H9 (cell line): ENCODE data around the gene AKAP12. TPM values are rescaled to one million over a fixed set of nuclear protein-coding genes. Genes with fewer than 3 reads are reported as not detected.

Source experiments
- DNase-seq: peaks from one replicate; pipeline ENCODE4 v3.0.0-alpha.2; 2017
- H2AFZ ChIP-seq: one replicate; pipeline ENCODE4 v1.6.1; 2013; ENCODE audit warnings: mild to moderate bottlenecking, low read length, control low read depth, moderate library complexity
- H2AK5ac ChIP-seq: 2 replicates; pipeline ENCODE4 v1.6.1; 2013; ENCODE audit warnings: low read length, control low read depth, mixed read lengths; ENCODE audit not compliant: insufficient read length
- H2BK120ac ChIP-seq: one replicate; pipeline ENCODE4 v1.6.1; 2013; ENCODE audit warnings: low read depth, mild to moderate bottlenecking, low read length, control low read depth, inconsistent platforms; ENCODE audit not compliant: poor library complexity, severe bottlenecking
- H2BK12ac ChIP-seq: 2 replicates; pipeline ENCODE4 v1.6.1; 2013; ENCODE audit warnings: low read length, control low read depth, mixed read lengths, low read depth; ENCODE audit not compliant: insufficient read length
- H2BK15ac ChIP-seq: 2 replicates; pipeline ENCODE4 v1.6.1; 2013; ENCODE audit warnings: low read depth, low read length, control low read depth
- H2BK20ac ChIP-seq: one replicate; pipeline ENCODE4 v1.6.1; 2013; ENCODE audit warnings: low read depth, mild to moderate bottlenecking, low read length, control low read depth, inconsistent platforms; ENCODE audit not compliant: poor library complexity, severe bottlenecking
- H2BK5ac ChIP-seq: 2 replicates; pipeline ENCODE4 v1.6.1; 2013; ENCODE audit warnings: low read length, control low read depth, mixed read lengths; ENCODE audit not compliant: insufficient read length
- H3K14ac ChIP-seq: 2 replicates; pipeline ENCODE4 v1.6.1; 2013; ENCODE audit warnings: low read length, control low read depth; ENCODE audit not compliant: insufficient read depth
- H3K18ac ChIP-seq: 2 replicates; pipeline ENCODE4 v1.6.1; 2013; ENCODE audit warnings: low read depth, mild to moderate bottlenecking, mixed read lengths, low read length, control low read depth; ENCODE audit not compliant: insufficient read length
- H3K23ac ChIP-seq: 2 replicates; pipeline ENCODE4 v1.6.1; 2013; ENCODE audit warnings: low read length, control low read depth, mixed read lengths, low read depth; ENCODE audit not compliant: insufficient read length
- H3K23me2 ChIP-seq: 2 replicates; pipeline ENCODE4 v1.6.1; 2013; ENCODE audit warnings: low read depth, mild to moderate bottlenecking, mixed read lengths, low read length, control low read depth; ENCODE audit not compliant: insufficient read length, poor library complexity, severe bottlenecking
- H3K27ac ChIP-seq: 2 replicates; pipeline ENCODE4 v1.5.1; 2013; ENCODE audit warnings: low read length, control low read depth, mixed read lengths, low read depth; ENCODE audit not compliant: insufficient read length
- H3K27me3 ChIP-seq: 2 replicates; pipeline ENCODE4 v1.6.1; 2013; ENCODE audit warnings: low read length, control low read depth, inconsistent platforms; ENCODE audit not compliant: insufficient read depth
- H3K4ac ChIP-seq: 2 replicates; pipeline ENCODE4 v1.6.1; 2013; ENCODE audit warnings: low read depth, mild to moderate bottlenecking, control low read depth, inconsistent platforms, low read length, moderate library complexity
- H3K4me1 ChIP-seq: 2 replicates; pipeline ENCODE4 v1.6.1; 2013; ENCODE audit warnings: low read length, control low read depth, inconsistent platforms; ENCODE audit not compliant: insufficient read depth
- H3K4me2 ChIP-seq: 2 replicates; pipeline ENCODE4 v1.6.1; 2013; ENCODE audit warnings: low read length, control low read depth, mixed read lengths; ENCODE audit not compliant: insufficient read length, insufficient read depth
- H3K56ac ChIP-seq: 2 replicates; pipeline ENCODE4 v1.6.1; 2013; ENCODE audit warnings: low read depth, mild to moderate bottlenecking, mixed read lengths, low read length, control low read depth; ENCODE audit not compliant: insufficient read length
- H3K79me1 ChIP-seq: 2 replicates; pipeline ENCODE4 v1.6.1; 2013; ENCODE audit warnings: low read depth, mild to moderate bottlenecking, moderate library complexity, low read length, control low read depth, inconsistent platforms; ENCODE audit not compliant: insufficient read depth, poor library complexity, severe bottlenecking
- H3K79me2 ChIP-seq: 2 replicates; pipeline ENCODE4 v1.6.1; 2013; ENCODE audit warnings: low read length, control low read depth, inconsistent platforms; ENCODE audit not compliant: insufficient read depth
- H3K9ac ChIP-seq: 2 replicates; pipeline ENCODE4 v1.6.1; 2013; ENCODE audit warnings: low read length, control low read depth, mixed read lengths; ENCODE audit not compliant: insufficient read length; ENCODE audit errors: extremely low read depth
- H3K9me3 ChIP-seq: one replicate; pipeline ENCODE4 v1.6.1; 2013; ENCODE audit warnings: low read depth, low read length, inconsistent platforms; ENCODE audit not compliant: control insufficient read depth
- H3T11ph ChIP-seq: one replicate; pipeline ENCODE4 v1.6.1; 2013; ENCODE audit warnings: mild to moderate bottlenecking, low read length, control low read depth, inconsistent platforms
- H4K20me1 ChIP-seq: one replicate; pipeline ENCODE4 v1.6.1; 2013; ENCODE audit not compliant: control insufficient read depth, insufficient read length, insufficient read depth
- H4K5ac ChIP-seq: 2 replicates; pipeline ENCODE4 v1.6.1; 2013; ENCODE audit warnings: low read depth, mild to moderate bottlenecking, mixed read lengths, low read length, control low read depth; ENCODE audit not compliant: insufficient read length
- H4K8ac ChIP-seq: replicated peaks from 2 replicates; pipeline ENCODE4 v1.6.1; 2013; ENCODE audit warnings: low read length, control low read depth, mixed read lengths, low read depth; ENCODE audit not compliant: insufficient read length
- H4K91ac ChIP-seq: 2 replicates; pipeline ENCODE4 v1.6.1; 2013; ENCODE audit warnings: low read depth, mild to moderate bottlenecking, moderate library complexity, mixed read lengths, low read length, control low read depth; ENCODE audit not compliant: insufficient read length
- H3K27ac Mint-ChIP-seq, 3 experiments: 2 replicates in 2 of 3; 3 replicates in 1 of 3; pipeline ENCODE4 v1.8.0; 2020 to 2021; ENCODE audit warnings: mixed read lengths in 3 of 3, mild to moderate bottlenecking in 1 of 3, moderate library complexity in 1 of 3
- H3K27me3 Mint-ChIP-seq: 2 replicates; pipeline ENCODE4 v1.8.0; 2021; ENCODE audit warnings: low read depth, mild to moderate bottlenecking, moderate library complexity, mixed read lengths
- H3K36me3 Mint-ChIP-seq, 3 experiments: 2 replicates in 2 of 3; 3 replicates in 1 of 3; pipeline ENCODE4 v1.8.0; 2020 to 2021; ENCODE audit warnings: low read depth in 3 of 3, mixed read lengths in 3 of 3; ENCODE audit not compliant: insufficient read depth in 1 of 3
- H3K4me1 Mint-ChIP-seq, 2 experiments: 2 replicates each; pipeline ENCODE4 v1.8.0; 2020; ENCODE audit warnings: mixed read lengths in 2 of 2
- H3K4me3 Mint-ChIP-seq, 2 experiments: 2 replicates in 1 of 2; 3 replicates in 1 of 2; pipeline ENCODE4 v1.8.0; 2020 to 2021; ENCODE audit warnings: mild to moderate bottlenecking in 2 of 2, mixed read lengths in 2 of 2, moderate library complexity in 1 of 2
- H3K9me3 Mint-ChIP-seq, 2 experiments: 2 replicates in 1 of 2; 3 replicates in 1 of 2; pipeline ENCODE4 v1.8.0; 2020; ENCODE audit warnings: mild to moderate bottlenecking in 2 of 2, mixed read lengths in 2 of 2, moderate library complexity in 1 of 2
- CTCF ChIP-seq: fragments of 200-600 bp; sonication (generic); conservative IDR thresholded peaks from 3 replicates; pipeline ENCODE4 v1.8.0; 2021; ENCODE audit warnings: antibody characterized with exemption, mild to moderate bottlenecking
- WGBS: extraction: QIAGEN DNeasy Blood & Tissue Kit; methylation state at CpG from one replicate; pipeline ENCODE4 v1.1.7; 2013; ENCODE audit warnings: missing lambda C conversion rate, low lambda C conversion rate, mixed read lengths; ENCODE audit not compliant: insufficient read length; ENCODE audit errors: extremely low coverage; 5-methylcytosine and 5-hydroxymethylcytosine counted together
- total RNA-seq: library from RNA; stranded (reverse); gene quantifications from 2 replicates; pipeline ENCODE4 v1.2.1, GENCODE V29; 2021

Gene AKAP12
- total RNA-seq, 1 experiment from 2014 or later: 52.3 TPM

DNA sequence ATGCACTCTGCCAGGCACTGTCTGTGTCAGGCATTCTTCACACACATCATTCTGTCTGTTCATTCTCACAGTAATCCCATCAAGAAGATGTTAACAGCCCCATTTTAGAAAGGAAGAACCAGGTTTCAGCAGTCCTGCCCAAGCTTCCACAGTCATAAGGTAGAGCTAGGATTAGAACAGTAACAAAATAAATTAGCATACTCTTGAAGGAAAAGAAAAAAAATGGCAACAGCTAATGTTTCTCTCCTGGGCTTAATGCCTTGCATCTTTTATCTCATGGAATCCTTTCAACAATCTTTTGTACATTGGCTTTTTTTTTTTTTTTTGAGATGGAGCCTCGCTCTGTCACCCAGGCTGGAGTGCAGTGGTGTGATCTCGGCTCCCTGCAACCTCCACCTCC is 32.1 kb upstream of the AKAP12 start:
- Histone ChIP-seq H3K79me1 (no peaks in the 10 kb centered on the region), H3K9me3 (no peaks in the 10 kb centered on the region), H2BK12ac (no peak overlapping the region), H2BK5ac (no peak overlapping the region), H3K23me2 (no peaks in the 10 kb centered on the region), H3K27me3 (no peaks in the 10 kb centered on the region), H3K79me2 (no peaks in the 10 kb centered on the region), H3T11ph (no peak overlapping the region), H3K4me1 (no peaks in the 10 kb centered on the region), H3K14ac (no peak overlapping the region), H4K5ac (no peak overlapping the region), H3K9ac (no peak overlapping the region), H4K8ac (no peak overlapping the region), H3K23ac (no peak overlapping the region), H2AK5ac (no peak overlapping the region), H2AFZ (no peak overlapping the region), H3K27ac (no peak overlapping the region), H2BK20ac (no peak overlapping the region), H4K20me1 (no peaks in the 10 kb centered on the region), H4K91ac (no peak overlapping the region), H3K4ac (no peak overlapping the region), H3K56ac (no peak overlapping the region), H3K18ac (no peak overlapping the region), H2BK120ac (no peak overlapping the region), H3K4me2 (no peak overlapping the region), H2BK15ac (no peak overlapping the region)
- Mint-ChIP-seq H3K9me3 (peaks cover 14 to 19% of the 10 kb centered on the region in 2 experiments), H3K27ac (no peak overlapping the region), H3K4me3 (no peak overlapping the region), H3K36me3 (peaks cover 5 to 8% (median 7%) of the 10 kb centered on the region in 3 experiments; a peak in 4 of 7 replicates), H3K4me1 (peaks cover 7 to 11% of the 10 kb centered on the region in 2 experiments), H3K27me3 (no peaks in the 10 kb centered on the region)
- no peak for DNase-seq
- TF ChIP-seq CTCF: no peak
- WGBS: no CpG with 5 or more reads among the region's 2 CpGs
